ENCODE results near the gene RSAD2. TPM values are rescaled to one million over a fixed set of nuclear protein-coding genes. Genes with fewer than 3 reads are reported as not detected.
"Not testable (repeated sequence)": the region's sequence is repeated elsewhere in the genome, so short reads cannot be mapped to it uniquely, and the experiment has no call there.

The RSAD2 gene
- total RNA-seq, 1 donor, result 6.8 TPM

DNA sequence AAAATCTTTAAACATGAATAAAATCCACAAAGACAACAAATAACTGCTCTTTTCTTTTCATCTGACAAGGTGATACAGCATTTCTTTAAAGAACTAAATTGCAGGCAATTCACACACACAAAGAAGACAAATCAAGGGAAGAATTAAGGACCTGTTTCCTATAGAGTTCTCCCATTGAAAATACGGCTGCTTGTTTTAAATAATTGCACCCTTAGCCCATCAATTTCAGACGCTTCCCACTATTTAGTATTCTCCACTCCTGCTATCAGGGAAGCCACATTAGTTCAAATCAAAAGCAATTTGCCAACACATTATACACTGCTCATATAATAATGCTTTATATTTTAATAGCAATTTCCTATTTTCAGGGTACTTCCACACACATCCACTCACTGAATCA lies 23.2 kb upstream of the RSAD2 start:
- H3K9me3 ChIP-seq (ENCODE audit: low read depth, low read length), result no peaks in the 10 kb centered on the region
- H3K4me1 ChIP-seq (ENCODE audit: insufficient read depth, low read length), result no peaks in the 10 kb centered on the region
- H3K27me3 ChIP-seq (ENCODE audit: insufficient read depth, low read length), result no peaks in the 10 kb centered on the region
- H3K4me3 ChIP-seq (ENCODE audit: low read length), result no peak overlapping the region

DNA sequence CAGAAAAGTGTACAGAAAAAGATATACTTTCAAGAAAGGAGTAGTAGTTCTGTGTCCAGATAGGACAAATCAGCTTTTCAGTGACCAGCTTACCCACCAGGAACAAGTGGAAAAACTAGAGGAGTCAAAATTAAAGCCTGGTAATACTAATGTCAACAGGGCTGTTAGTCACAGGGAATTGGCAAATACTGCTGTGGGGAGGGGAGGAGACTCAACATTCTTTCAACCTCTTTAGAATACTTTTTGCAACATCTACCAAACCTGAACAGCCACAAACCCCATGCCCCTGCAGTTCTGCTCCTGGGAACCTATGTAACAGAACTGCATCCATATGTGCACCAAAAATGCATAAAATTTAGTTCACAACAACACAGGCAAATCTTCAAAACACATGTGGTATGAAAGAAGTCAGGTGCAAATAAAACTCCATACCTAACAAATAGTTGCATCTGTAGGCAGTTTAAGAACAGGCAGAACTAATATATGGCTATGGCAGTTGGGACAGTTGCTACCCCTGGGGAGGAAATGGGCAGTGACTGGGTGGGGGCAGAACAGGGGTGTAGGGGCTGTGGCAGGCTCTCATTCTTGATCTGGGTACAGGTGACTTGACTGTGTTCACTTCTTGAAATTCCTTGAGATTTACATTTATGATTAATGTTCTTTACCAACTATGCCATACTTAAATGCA lies 21.6 kb upstream of the RSAD2 start:
- H3K4me1 ChIP-seq (ENCODE audit: insufficient read depth, low read length), result no peaks in the 10 kb centered on the region
- H3K9me3 ChIP-seq (ENCODE audit: low read depth, low read length), result peaks cover 8% of the 10 kb centered on the region
- no peaks in the 10 kb centered on the region for H3K27me3 ChIP-seq (ENCODE audit: insufficient read depth, low read length)
- no peak overlapping the region for H3K4me3 ChIP-seq (ENCODE audit: low read length)

DNA sequence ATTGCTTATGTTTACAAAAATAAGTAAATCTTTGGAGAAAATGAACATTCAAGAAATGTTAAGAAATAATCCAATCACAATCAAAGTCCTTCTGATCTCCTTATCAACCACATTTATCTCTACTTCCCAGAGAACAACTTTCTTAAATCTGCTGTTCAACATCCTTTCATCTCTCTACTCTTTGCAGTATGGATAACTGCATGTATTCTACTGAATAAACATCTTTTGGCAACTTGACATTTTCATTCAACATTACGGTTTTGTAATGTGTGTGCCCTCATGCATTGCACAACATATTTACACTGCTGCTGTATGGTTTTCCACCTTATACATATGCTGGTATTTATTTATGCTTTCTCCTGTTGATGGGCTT lies 21.0 kb upstream of the RSAD2 start:
- H3K4me3 ChIP-seq (ENCODE audit: low read length), result no peak overlapping the region
- H3K4me1 ChIP-seq (ENCODE audit: insufficient read depth, low read length), result no peaks in the 10 kb centered on the region
- no peaks in the 10 kb centered on the region for H3K27me3 ChIP-seq (ENCODE audit: insufficient read depth, low read length)
- H3K9me3 ChIP-seq (ENCODE audit: low read depth, low read length), result peaks cover 10% of the 10 kb centered on the region

DNA sequence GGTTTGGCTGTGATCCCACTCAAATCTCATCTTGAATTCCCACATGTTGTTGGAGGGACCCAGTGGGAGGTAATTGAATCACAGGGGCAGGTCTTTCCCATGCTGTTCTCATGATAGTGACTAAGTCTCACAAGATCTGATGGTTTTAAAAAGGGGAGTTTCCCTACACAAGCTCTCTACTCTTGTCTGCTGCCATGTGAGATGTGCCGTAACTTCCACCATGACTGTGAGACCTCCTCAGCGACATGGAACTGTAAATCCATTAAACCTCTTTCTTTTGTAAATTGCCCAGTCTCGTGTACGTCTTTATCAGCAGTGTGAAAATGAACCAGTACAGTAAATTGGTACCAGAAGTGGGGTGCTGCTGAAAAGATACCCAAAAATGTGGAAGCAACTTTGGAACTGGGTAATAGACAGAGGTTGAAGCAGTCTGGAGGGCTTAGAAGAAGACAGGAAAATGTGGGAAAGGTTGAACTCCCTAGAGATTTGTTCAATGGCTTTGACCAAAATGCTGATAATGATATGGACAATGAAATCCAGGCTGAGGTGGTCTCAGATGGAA lies 19.0 kb upstream of the RSAD2 start:
- H3K27me3 ChIP-seq (ENCODE audit: insufficient read depth, low read length); H3K4me1 ChIP-seq (ENCODE audit: insufficient read depth, low read length); H3K4me3 ChIP-seq (ENCODE audit: low read length): not testable (repeated sequence)
- peaks cover 10% of the 10 kb centered on the region for H3K9me3 ChIP-seq (ENCODE audit: low read depth, low read length)

DNA sequence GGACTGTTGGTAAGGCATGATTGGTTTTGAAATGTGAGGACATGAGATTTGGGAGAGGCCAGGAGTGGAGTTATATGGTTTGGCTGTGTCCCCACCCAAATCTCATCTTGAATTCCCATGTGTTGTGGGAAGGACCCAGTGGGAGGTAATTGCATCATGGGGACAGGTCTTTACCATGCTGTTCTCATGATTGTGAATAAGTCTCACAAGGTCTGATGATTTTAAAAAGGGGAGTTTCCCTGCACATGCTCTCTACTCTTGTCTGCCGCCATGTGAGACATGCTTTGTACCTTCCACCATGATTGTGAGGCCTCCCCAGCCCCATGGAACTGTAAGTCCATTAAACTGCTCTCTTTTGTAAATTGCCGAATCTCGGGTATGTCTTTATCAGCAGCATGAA lies 17.3 kb upstream of the RSAD2 start:
- H3K9me3 ChIP-seq (ENCODE audit: low read depth, low read length), result peaks cover 10% of the 10 kb centered on the region
- H3K27me3 ChIP-seq (ENCODE audit: insufficient read depth, low read length), result no peaks in the 10 kb centered on the region
- peaks cover 21% of the 10 kb centered on the region for H3K4me1 ChIP-seq (ENCODE audit: insufficient read depth, low read length)
- no peak overlapping the region for H3K4me3 ChIP-seq (ENCODE audit: low read length)

DNA sequence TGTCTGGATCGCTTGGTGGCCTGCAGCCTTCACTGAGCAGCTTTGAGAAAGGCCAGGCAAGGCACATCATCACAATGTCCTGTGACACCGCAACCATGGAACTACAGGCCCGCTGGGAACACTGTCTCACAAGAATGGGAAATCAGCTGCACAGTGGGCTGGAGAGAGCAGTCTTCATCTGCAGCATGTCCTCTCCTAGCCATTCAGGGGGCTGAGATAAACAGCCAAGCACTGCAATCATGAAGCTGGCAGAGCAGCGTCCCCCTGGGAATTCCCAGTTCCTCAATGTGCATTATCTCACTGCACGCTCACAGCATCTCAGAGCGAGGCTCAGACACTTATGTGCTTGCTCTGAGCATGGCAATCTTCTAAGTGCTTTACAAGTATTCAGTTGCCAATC lies 13.8 kb upstream of the RSAD2 start:
- H3K4me3 ChIP-seq (ENCODE audit: low read length), result peak overlapping the region; percentile 64
- H3K9me3 ChIP-seq (ENCODE audit: low read depth, low read length), result peaks cover 10% of the 10 kb centered on the region
- no peaks in the 10 kb centered on the region for H3K27me3 ChIP-seq (ENCODE audit: insufficient read depth, low read length)
- peaks cover 32% of the 10 kb centered on the region for H3K4me1 ChIP-seq (ENCODE audit: insufficient read depth, low read length)

DNA sequence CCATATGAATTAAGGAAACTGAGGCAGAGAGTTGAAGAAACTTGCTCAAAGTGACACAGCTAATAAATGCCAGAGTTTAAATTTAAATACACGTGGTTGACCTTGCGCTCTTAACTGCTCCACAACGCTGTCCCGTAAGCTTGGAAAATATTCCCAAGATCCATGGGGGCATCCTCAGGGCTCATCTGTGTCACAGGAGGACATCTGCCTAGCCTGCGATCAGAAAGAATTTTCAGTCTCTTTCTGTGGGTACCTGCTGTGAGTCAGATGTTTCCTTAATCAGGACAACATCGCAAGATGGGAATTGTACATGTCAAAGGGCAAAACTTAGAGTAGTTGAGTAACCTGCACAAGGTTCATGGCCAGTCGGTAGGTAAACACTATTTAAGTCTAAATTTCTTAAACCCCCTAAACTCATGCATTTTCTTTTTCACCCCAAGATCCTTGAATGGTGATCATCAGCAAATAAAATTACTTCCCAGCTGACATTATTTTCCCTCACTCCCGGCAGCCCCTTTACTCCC lies 13.3 kb upstream of the RSAD2 start:
- peaks cover 32% of the 10 kb centered on the region for H3K4me1 ChIP-seq (ENCODE audit: insufficient read depth, low read length)
- H3K9me3 ChIP-seq (ENCODE audit: low read depth, low read length), result peaks cover 10% of the 10 kb centered on the region
- H3K4me3 ChIP-seq (ENCODE audit: low read length), result peak overlapping the region; percentile 64
- no peaks in the 10 kb centered on the region for H3K27me3 ChIP-seq (ENCODE audit: insufficient read depth, low read length)

DNA sequence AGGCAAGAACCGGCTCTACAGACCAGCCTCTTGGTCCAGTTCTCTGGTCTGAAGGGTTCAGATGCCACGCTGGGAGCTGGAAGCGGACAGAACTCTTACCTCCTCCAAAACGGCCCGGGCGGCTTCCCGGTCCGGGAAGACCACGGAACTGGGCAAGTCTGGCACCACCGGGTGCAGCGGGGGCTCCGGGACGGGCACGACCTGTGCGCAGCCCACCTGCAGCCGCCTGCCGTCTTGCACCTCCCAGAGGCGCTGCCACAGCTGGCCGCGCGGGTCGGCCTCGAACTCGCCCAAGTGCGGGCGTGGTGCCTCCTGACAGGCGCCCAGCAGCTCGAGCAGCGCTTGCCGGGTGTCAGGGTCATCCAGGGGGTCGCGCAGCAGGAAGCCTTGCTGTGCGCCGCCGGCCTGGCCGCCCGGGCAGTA lies 12.6 kb upstream of the RSAD2 start:
- Histone ChIP-seq H3K27me3 (ENCODE audit: insufficient read depth, low read length) (no peaks in the 10 kb centered on the region), H3K9me3 (ENCODE audit: low read depth, low read length) (peaks cover 10% of the 10 kb centered on the region), H3K4me1 (ENCODE audit: insufficient read depth, low read length) (peaks cover 32% of the 10 kb centered on the region), H3K4me3 (ENCODE audit: low read length) (peak overlapping the region; percentile 64)

DNA sequence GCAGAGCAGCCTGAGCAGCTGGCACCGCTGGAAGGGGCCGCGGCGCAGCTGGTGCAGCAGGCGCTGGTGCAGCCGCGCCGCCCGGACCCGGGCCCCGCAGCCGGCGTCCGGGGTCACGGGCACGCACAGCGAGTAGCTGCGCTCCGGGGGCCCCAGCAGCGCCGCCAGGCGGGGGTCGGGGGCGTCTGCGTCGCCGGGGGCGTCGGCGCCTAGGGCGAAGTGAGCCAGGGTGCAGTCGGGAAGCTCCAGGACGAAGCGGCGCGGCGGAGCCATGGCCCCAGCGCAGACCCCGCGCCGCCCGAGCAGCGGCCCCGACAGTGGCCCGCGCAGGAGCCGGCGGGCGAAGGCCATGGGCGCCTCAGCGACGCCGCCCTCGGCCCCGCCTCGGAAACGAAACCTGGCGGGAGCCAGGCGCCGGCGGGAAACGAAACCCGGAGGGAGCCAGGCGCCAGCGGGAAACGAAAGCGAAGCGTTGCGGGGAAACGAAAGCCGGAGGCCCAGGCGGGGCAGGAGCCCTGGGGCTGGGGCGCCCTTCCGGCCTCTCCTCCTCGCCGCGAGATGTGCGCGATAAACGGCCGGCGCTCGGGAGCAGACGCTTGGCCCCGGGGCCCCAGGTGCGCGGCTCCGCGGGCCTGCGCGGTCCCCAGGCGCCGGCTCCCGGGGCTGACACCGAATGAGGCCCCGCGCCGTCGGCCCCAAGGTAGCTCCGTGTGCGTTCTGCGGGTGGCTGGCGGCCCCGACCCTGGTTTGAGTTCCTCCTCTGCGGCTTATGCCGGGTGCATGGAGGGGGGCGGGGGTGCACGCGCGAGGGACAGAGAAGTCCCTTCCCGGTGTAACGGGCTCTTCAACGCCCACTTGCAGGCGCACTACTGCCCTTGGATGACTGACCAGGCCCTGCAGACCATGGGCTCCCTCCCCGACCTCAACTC lies 12.0 kb upstream of the RSAD2 start, which contains the start of gene CMPK2:
Gene CMPK2, minus strand, starts transcription at position 562 of the 929 bp plus-strand sequence. Its CDS starts 211 bp downstream, at position 351.
- H3K4me3 ChIP-seq (ENCODE audit: low read length), result peak within 1 kb of the TSS; percentile 64
- no peaks in the 10 kb centered on the region for H3K27me3 ChIP-seq (ENCODE audit: insufficient read depth, low read length)
- H3K4me1 ChIP-seq (ENCODE audit: insufficient read depth, low read length), result peaks cover 32% of the 10 kb centered on the region
- peaks cover 6% of the 10 kb centered on the region for H3K9me3 ChIP-seq (ENCODE audit: low read depth, low read length)

DNA sequence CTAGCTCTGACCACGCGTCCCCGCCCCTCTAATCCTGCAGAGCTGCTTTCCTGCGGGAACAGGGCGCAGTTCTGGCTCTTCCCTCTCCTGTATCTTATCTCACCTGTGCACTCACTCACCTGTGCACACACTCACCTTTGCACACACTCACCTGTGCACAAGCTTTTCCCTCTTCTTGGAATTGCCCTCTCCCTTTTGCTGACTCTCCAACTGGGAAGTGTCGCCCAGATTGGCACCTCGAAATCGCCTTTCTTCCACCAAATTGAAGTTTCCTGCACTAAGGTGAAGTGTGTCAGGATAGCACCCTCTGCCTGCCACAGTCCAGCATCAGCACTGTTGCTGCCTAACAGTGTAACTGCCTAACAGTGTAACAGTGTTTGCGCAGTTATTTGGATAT lies 11.3 kb upstream of the RSAD2 start:
- Histone ChIP-seq H3K4me3 (ENCODE audit: low read length) (peak overlapping the region; percentile 64), H3K4me1 (ENCODE audit: insufficient read depth, low read length) (peaks cover 32% of the 10 kb centered on the region)

DNA sequence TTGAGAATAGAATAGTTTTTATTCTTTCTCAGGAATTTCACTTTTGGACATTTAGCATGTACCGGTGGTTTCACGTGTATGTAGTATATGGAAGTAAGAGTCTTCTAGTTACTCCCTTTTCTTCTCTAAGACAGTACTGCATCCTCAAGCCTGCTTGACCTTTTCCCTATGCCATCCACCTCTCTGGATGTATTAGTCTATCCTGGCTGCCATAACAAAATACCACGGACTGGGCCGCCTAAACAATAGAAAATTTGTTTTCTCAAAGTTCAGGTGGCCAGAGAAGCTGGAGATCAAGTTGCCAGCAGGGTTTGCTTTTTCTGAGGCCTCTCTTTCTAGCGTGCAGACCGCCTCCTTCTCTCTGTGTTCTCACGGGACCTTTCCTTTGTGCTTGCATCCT lies 10.6 kb upstream of the RSAD2 start:
- H3K4me3 ChIP-seq (ENCODE audit: low read length), result no peak overlapping the region
- no peaks in the 10 kb centered on the region for H3K27me3 ChIP-seq (ENCODE audit: insufficient read depth, low read length)
- peaks cover 32% of the 10 kb centered on the region for H3K4me1 ChIP-seq (ENCODE audit: insufficient read depth, low read length)
- H3K9me3 ChIP-seq (ENCODE audit: low read depth, low read length), result no peaks in the 10 kb centered on the region

More for the DNA sequence above, 11.3 kb upstream of the RSAD2 start:
- Histone ChIP-seq H3K9me3 (ENCODE audit: low read depth, low read length) (no peaks in the 10 kb centered on the region), H3K27me3 (ENCODE audit: insufficient read depth, low read length) (no peaks in the 10 kb centered on the region)

DNA sequence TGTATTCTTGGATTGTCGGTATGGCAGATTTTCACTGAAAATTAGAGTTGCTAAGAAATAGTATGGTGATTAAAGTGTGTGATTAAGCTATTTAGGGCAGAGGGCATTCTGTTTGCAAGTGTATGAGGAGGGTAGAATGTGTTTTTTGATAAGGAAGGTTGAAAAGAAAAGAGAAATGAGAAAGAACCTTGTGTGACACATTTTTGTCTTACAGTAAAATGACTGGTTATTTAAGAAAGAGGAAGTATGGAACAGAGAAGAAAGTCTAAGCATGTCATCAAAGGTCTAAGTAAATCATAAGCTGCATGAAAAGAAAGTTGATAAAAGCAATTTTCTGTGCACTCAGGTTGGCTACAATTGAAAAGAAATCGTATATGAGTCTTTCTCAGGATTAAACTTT lies 5.2 kb upstream of the RSAD2 start:
- Histone ChIP-seq H3K27me3 (ENCODE audit: insufficient read depth, low read length) (no peaks in the 10 kb centered on the region), H3K4me1 (ENCODE audit: insufficient read depth, low read length) (peaks cover 19% of the 10 kb centered on the region), H3K4me3 (ENCODE audit: low read length) (no peak overlapping the region), H3K9me3 (ENCODE audit: low read depth, low read length) (no peaks in the 10 kb centered on the region)

DNA sequence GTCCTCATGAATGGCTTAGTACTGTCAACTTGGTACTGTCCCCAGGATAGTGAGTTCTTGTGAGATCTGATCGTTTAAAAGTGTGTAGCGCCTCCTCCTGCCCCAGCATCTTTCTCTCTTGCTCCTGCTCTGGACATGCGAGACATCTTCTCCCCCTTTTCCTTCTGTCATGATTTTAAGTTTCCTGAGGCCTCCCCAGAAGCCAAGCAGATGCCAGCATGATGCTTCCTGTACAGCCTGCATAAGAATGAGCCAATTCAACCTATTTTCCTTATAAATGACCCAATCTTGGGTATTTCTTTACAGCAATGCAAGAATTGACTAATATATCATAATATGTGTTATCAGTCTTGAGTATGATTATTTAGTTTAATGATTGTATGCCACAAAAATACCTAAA lies 3.5 kb upstream of the RSAD2 start:
- Histone ChIP-seq H3K4me1 (ENCODE audit: insufficient read depth, low read length) (peaks cover 34% of the 10 kb centered on the region), H3K27me3 (ENCODE audit: insufficient read depth, low read length) (no peaks in the 10 kb centered on the region), H3K4me3 (ENCODE audit: low read length) (no peak overlapping the region), H3K9me3 (ENCODE audit: low read depth, low read length) (no peaks in the 10 kb centered on the region)

DNA sequence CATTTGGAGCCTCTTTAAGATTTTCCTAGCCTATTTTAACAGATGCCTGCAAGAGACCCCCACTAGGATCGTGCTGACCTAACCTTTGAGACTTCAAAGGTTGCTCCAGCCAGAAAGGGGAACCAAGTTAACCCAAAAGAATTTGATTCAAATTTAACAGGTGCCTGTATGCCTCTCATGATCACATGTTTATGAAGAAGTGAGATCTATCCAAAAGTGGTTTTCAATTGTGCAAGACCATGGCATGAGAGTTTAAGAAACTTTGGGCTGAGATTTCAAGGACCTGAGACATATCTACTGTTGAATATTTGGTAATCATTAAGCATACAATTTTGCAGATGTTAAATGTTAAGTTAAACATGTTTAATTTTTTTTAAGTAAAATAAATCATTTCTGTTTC lies 1.3 kb upstream of the RSAD2 start:
- Histone ChIP-seq H3K27me3 (ENCODE audit: insufficient read depth, low read length) (no peaks in the 10 kb centered on the region), H3K4me1 (ENCODE audit: insufficient read depth, low read length) (peaks cover 49% of the 10 kb centered on the region), H3K4me3 (ENCODE audit: low read length) (no peak overlapping the region)

DNA sequence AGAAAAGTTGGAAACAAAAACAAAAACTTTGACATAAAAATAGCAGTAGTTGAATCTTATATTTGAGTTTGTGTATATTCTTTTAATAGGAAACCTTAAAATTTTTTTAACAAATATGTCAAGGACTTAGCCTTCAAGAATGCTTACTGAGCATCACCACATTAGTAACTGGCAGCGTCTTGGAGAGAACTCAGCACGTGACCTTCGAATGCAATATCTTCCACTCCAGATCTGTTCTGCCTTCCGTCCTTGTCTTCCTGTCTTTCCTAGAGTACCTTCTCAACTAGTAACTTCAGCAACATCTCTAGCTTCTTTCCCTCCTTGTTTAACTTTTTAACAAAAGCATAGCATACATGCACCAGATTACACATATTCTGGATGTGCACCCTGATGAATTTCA lies 972 bp downstream of the RSAD2 start:
- Histone ChIP-seq H3K4me3 (ENCODE audit: low read length) (peak overlapping the region; percentile 46), H3K4me1 (ENCODE audit: insufficient read depth, low read length) (peaks cover 49% of the 10 kb centered on the region), H3K9me3 (ENCODE audit: low read depth, low read length) (no peaks in the 10 kb centered on the region), H3K27me3 (ENCODE audit: insufficient read depth, low read length) (no peaks in the 10 kb centered on the region)

More for the DNA sequence above, 1.3 kb upstream of the RSAD2 start:
- H3K9me3 ChIP-seq (ENCODE audit: low read depth, low read length), result no peaks in the 10 kb centered on the region
